Activated T-helper 1 cell treated with anti-CD3 and anti-CD28 coated beads, Interleukin-2, amount 50 U/mL, for 16 hours (primary cell): ENCODE results near the gene STXBP6.
"Not testable (repeated sequence)": the region's sequence is repeated elsewhere in the genome, so short reads cannot be mapped to it uniquely, and the experiment has no call there.

Source experiments
- DNase-seq, 2 donors: peaks; one replicate each; pipeline ENCODE4 v3.0.0-alpha.2; 2020; ENCODE audit warnings: low read depth in 1 of 2, low spot score in 1 of 2

Gene STXBP6

GRCh38 chr14:24774187-24774915, 275.6 kb downstream of the STXBP6 start:
- DNase-seq = no peak

DNA sequence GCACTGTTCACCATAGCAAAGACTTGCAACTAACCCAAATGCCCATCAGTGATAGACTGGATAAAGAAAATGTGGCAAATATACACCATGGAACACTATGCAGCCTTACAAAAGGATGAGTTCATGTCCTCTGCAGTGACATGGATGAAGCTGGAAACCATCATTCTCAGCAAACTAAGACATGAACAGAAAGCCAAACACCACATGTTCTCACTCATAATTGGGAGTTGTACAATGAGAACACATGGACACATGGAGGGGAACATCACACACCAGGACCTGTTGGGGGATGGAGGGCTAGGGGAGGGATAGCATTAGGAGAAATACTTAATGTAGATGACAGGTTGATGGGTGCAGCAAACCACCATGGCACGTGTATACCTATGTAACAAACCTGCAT, 276.4 kb downstream of the STXBP6 start:
- DNase-seq = not testable (repeated sequence)

GRCh38 chr14:24766434-24766833, 283.5 kb downstream of the STXBP6 start:
- DNase-seq = no peak

DNA sequence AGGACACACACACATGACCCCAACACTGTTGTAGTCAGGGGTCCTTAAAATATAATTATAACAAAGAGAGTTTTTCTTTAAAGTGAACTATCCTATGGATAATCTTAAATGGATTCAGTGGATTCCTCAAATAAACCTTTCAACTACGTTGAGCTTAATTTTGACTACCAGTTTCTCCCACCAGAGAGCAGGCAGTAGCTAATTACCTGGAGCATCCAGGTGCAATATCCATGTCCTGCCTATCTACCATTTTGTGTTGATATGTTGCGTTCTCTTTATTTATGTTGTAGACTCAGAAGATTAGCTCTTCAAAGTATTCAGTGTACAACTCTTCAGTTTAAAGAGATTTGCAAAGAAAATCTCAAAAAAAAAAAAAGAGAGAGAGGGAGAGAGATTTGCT, 288.8 kb downstream of the STXBP6 start:
- no peak for DNase-seq
